Measurements from ENCODE around the gene EME2.

- TF ChIP-seq, protein P1, sequence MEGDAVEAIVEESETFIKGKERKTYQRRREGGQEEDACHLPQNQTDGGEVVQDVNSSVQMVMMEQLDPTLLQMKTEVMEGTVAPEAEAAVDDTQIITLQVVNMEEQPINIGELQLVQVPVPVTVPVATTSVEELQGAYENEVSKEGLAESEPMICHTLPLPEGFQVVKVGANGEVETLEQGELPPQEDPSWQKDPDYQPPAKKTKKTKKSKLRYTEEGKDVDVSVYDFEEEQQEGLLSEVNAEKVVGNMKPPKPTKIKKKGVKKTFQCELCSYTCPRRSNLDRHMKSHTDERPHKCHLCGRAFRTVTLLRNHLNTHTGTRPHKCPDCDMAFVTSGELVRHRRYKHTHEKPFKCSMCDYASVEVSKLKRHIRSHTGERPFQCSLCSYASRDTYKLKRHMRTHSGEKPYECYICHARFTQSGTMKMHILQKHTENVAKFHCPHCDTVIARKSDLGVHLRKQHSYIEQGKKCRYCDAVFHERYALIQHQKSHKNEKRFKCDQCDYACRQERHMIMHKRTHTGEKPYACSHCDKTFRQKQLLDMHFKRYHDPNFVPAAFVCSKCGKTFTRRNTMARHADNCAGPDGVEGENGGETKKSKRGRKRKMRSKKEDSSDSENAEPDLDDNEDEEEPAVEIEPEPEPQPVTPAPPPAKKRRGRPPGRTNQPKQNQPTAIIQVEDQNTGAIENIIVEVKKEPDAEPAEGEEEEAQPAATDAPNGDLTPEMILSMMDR (IDR thresholded peaks at IDR 0.05; ENCODE audit: poor library complexity, severe bottlenecking), result no peak
- TF ChIP-seq EZH2 (IDR thresholded peaks at IDR 0.05; ENCODE audit: borderline replicate concordance, insufficient read depth, low read length, poor library complexity, severe bottlenecking), result no peak
- TF ChIP-seq TAF1 (IDR thresholded peaks at IDR 0.05; ENCODE audit: low read depth), result no peak
- TF ChIP-seq POLR2AphosphoS5 (IDR thresholded peaks at IDR 0.05), result no peak
- no peak for TF ChIP-seq SMC3 (conservative IDR thresholded peaks at IDR 0.05; ENCODE audit: poor library complexity)
- no peak for TF ChIP-seq EP300 (conservative IDR thresholded peaks at IDR 0.05; ENCODE audit: poor library complexity, severe bottlenecking)
Measured at GRCh38 chr16:1734123-1734522, 38.5 kb upstream of the EME2 start.
